NB4 (cell line): ENCODE measurements around the gene SPEN.

Source experiments
- MYC ChIP-seq: IDR thresholded peaks from 2 replicates; pipeline ENCODE4 v1.6.1; 2011; ENCODE audit warnings: low read depth, low read length
- POLR2A ChIP-seq: IDR thresholded peaks from 2 replicates; pipeline ENCODE4 v1.6.1; 2011; ENCODE audit warnings: mild to moderate bottlenecking; ENCODE audit not compliant: insufficient read length; ENCODE audit errors: extremely low read depth
- TF ChIP-seq, protein P1 (sequence below): IDR thresholded peaks from one replicate; pipeline ENCODE4 v1.5.1; 2012; ENCODE audit warnings: low read depth, low read length
- TF ChIP-seq, protein P2 (sequence below): IDR thresholded peaks from 2 replicates; pipeline ENCODE4 v1.6.1; 2011; ENCODE audit warnings: low read depth, low read length

DNA sequence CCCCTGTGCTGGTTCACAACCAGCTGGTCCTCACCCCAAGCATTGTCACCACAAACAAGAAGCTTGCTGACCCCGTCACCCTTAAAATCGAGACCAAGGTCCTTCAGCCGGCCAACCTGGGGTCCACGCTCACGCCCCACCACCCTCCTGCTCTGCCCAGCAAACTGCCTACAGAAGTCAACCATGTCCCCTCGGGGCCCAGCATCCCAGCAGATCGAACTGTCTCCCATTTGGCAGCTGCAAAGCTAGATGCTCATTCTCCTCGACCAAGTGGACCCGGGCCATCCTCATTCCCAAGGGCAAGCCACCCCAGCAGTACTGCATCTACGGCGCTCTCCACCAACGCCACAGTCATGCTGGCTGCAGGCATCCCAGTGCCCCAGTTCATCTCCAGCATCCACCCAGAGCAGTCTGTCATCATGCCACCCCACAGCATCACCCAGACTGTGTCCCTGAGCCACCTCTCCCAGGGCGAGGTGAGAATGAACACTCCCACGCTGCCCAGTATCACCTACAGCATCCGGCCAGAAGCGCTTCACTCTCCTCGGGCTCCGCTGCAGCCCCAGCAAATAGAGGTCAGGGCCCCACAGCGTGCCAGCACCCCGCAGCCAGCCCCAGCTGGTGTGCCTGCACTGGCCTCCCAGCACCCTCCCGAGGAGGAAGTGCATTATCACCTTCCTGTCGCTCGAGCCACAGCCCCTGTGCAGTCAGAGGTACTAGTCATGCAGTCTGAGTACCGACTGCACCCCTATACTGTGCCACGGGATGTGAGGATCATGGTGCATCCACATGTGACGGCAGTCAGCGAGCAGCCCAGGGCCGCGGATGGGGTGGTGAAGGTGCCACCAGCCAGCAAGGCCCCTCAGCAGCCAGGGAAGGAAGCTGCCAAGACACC, 87.8 kb downstream of the SPEN start:
- TF ChIP-seq POLR2A (no peak), MYC (no peak)
- TF ChIP-seq, protein P1, sequence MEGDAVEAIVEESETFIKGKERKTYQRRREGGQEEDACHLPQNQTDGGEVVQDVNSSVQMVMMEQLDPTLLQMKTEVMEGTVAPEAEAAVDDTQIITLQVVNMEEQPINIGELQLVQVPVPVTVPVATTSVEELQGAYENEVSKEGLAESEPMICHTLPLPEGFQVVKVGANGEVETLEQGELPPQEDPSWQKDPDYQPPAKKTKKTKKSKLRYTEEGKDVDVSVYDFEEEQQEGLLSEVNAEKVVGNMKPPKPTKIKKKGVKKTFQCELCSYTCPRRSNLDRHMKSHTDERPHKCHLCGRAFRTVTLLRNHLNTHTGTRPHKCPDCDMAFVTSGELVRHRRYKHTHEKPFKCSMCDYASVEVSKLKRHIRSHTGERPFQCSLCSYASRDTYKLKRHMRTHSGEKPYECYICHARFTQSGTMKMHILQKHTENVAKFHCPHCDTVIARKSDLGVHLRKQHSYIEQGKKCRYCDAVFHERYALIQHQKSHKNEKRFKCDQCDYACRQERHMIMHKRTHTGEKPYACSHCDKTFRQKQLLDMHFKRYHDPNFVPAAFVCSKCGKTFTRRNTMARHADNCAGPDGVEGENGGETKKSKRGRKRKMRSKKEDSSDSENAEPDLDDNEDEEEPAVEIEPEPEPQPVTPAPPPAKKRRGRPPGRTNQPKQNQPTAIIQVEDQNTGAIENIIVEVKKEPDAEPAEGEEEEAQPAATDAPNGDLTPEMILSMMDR: no peak
- TF ChIP-seq, protein P2, sequence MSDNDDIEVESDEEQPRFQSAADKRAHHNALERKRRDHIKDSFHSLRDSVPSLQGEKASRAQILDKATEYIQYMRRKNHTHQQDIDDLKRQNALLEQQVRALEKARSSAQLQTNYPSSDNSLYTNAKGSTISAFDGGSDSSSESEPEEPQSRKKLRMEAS: no peak
